GM20431 (cell line): ENCODE measurements around the gene GAREM2.

Source experiments
- in situ Hi-C: fragments of 300-500 bp; cut with MseI, MboI; formaldehyde crosslinking; loops from one replicate; pipeline ENCODE4 v1.15.0; 2020; ENCODE audit warnings: low sequenced_read_pairs; ENCODE audit not compliant: unreplicated experiment

Gene GAREM2

GRCh38 chr2:26217720-26218119 is 44.8 kb downstream of the GAREM2 start:
- in situ Hi-C loops: no loop called here

- in situ Hi-C loops: no loop called here
Measured at GRCh38 chr2:26223018-26223417, 50.1 kb downstream of the GAREM2 start.

- in situ Hi-C loops: no loop called here
Measured at GRCh38 chr2:26224095-26224494, 51.2 kb downstream of the GAREM2 start.

GRCh38 chr2:26229595-26229994 is 56.7 kb downstream of the GAREM2 start:
- in situ Hi-C loops: no loop called here

GRCh38 chr2:26230806-26231205 is 57.9 kb downstream of the GAREM2 start:
- in situ Hi-C loops: no loop called here

- in situ Hi-C loops: no loop called here
Measured at GRCh38 chr2:26235089-26235488, 62.2 kb downstream of the GAREM2 start.

- in situ Hi-C loops: no loop called here
Measured at GRCh38 chr2:26237868-26238267, 65.0 kb downstream of the GAREM2 start.

GRCh38 chr2:26238311-26238958 is 65.5 kb downstream of the GAREM2 start:
- in situ Hi-C loops: no loop called here
